Psoas muscle (tissue), 8 donors: Measurements from ENCODE around the gene BICDL1. TPM values are rescaled to one million over a fixed set of nuclear protein-coding genes. Genes with fewer than 3 reads are reported as not detected.

Source experiments
- ATAC-seq, 4 donors: fragments of 200-7000 bp; cut with Tn5 transposase; one replicate each; pipeline ENCODE4 v1.9.1; 2020; ENCODE audit warnings: moderate library complexity in 3 of 4, mild to moderate bottlenecking in 2 of 4
- DNase-seq, 2 donors: peaks; one replicate each; pipeline ENCODE4 v3.0.0-alpha.2; 2020
- H3K27ac ChIP-seq: fragments of 200-600 bp; one replicate; pipeline ENCODE4 v1.8.0; 2022
- H3K27me3 ChIP-seq, 3 donors: fragments of 200-600 bp in 1 of 3; one replicate each; pipeline versions ENCODE4 v1.6.1 to v1.8.0; 2013 to 2022; ENCODE audit warnings: low read length in 2 of 3, mild to moderate bottlenecking in 2 of 3, moderate library complexity in 1 of 3; ENCODE audit not compliant: insufficient read depth in 3 of 3
- H3K36me3 ChIP-seq, 2 donors: fragments of 200-600 bp in 1 of 2; one replicate each; pipeline versions ENCODE4 v1.6.1 to v1.8.0; 2013 to 2022; ENCODE audit warnings: low read depth in 1 of 2, mild to moderate bottlenecking in 1 of 2, moderate library complexity in 1 of 2; ENCODE audit not compliant: insufficient read depth in 1 of 2
- H3K4me1 ChIP-seq: fragments of 200-600 bp; one replicate; pipeline ENCODE4 v1.8.0; 2022
- H3K4me3 ChIP-seq: fragments of 200-600 bp; one replicate; pipeline ENCODE4 v1.8.0; 2022; ENCODE audit warnings: mild to moderate bottlenecking
- H3K9me3 ChIP-seq: fragments of 200-600 bp; one replicate; pipeline ENCODE4 v1.8.0; 2022
- WGBS, 3 donors: extraction: QIAGEN DNeasy Blood & Tissue Kit; methylation state at CpG; one replicate each; pipeline versions ENCODE4 v1.1.6 to v1.1.7; 2013; 5-methylcytosine and 5-hydroxymethylcytosine counted together
- intact Hi-C, 2 donors: fragments of 100-400 bp; cut with DNase I; formaldehyde crosslinking; loops; one replicate each; pipeline versions ENCODE4 v1.11.0 to v1.14.2; 2022
- polyA plus RNA-seq, 3 donors: library from polyadenylated mRNA; stranded (reverse); fragments of 200-250 nt; gene quantifications; one replicate each; pipeline ENCODE4 v1.2.3, GENCODE V29; 2013
- total RNA-seq, 4 donors: library from RNA; stranded (reverse); fragmentation: NEBNext Ultra II Directional in 2 of 4; extraction: Animal tissue kit (Norgen Biotek cat#: 25700) in 2 of 4; gene quantifications; one replicate each; pipeline versions ENCODE4 v1.2.1 to v1.2.4, GENCODE V29; 2021 to 2023
- TF ChIP-seq, protein P1 (sequence below): fragments of 200-600 bp; IDR thresholded peaks from one replicate; pipeline ENCODE4 v1.8.0; 2022; ENCODE audit warnings: antibody characterized with exemption
- donor health status: healthy with polysubstance abuse.
- donor health status: DM: no; HTN: no; CAD: no; lungs with moderate emphysema.
- donor health status: Bipolar disorder and iron deficiency.
- donor health status: healthy.
- donor health status: DM: yes; HTN: yes; CAD: no.
- donor health status: DM: no; HTN: no; CAD: no.
- donor health status: DM: no; HTN: no; CAD: no.
- donor health status: DM: yes; HTN: yes; CAD: no.

Gene BICDL1
- total and polyA plus RNA-seq, 7 donors = 0.05 to 0.22 (median 0.11) TPM; not detected in 1

DNA sequence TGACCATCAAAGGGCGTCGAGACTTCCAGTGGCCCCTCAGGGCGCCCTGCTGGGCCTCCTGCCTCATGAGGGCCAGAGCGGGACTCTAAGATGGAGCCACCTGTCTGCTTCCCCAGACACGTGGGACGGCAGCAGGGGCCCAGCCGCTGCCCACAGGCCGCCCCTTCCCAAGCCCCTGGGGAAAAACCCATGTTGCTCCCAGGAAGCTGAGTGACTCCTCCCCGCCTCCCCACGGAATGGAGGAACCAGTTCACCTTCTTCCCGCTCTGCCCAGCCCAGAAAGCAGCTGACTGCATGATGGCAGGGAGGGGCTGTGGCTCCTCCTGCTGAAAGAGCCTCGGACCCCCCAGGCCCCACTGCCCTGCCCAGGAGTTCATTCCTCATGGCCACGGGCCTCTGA, 112.6 kb downstream of the BICDL1 start:
- Histone ChIP-seq H3K27ac (peak overlapping the region; percentile 94), H3K36me3 (peaks cover 3 to 53% of the 10 kb centered on the region in 2 donors), H3K27me3 (no peaks in the 10 kb centered on the region), H3K4me1 (peaks cover 28% of the 10 kb centered on the region), H3K9me3 (no peaks in the 10 kb centered on the region), H3K4me3 (peak overlapping the region; percentile 34)
- WGBS, 3 donors = 68 to 82% (median 78%) methylated on average over 13 of the region's 13 CpGs
- intact Hi-C loops = no loop called here
- TF ChIP-seq, protein P1, sequence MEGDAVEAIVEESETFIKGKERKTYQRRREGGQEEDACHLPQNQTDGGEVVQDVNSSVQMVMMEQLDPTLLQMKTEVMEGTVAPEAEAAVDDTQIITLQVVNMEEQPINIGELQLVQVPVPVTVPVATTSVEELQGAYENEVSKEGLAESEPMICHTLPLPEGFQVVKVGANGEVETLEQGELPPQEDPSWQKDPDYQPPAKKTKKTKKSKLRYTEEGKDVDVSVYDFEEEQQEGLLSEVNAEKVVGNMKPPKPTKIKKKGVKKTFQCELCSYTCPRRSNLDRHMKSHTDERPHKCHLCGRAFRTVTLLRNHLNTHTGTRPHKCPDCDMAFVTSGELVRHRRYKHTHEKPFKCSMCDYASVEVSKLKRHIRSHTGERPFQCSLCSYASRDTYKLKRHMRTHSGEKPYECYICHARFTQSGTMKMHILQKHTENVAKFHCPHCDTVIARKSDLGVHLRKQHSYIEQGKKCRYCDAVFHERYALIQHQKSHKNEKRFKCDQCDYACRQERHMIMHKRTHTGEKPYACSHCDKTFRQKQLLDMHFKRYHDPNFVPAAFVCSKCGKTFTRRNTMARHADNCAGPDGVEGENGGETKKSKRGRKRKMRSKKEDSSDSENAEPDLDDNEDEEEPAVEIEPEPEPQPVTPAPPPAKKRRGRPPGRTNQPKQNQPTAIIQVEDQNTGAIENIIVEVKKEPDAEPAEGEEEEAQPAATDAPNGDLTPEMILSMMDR = no peak
- ATAC-seq = no peak
- peak in 1 of 2 donors; percentile 46 for DNase-seq

- peak overlapping the region; percentile 94 for H3K27ac ChIP-seq
- H3K4me1 ChIP-seq = peaks cover 28% of the 10 kb centered on the region
- WGBS, 3 donors = 74 to 78% (median 75%) methylated on average over 29 to 30 of the region's 30 CpGs
- peaks cover 3 to 49% of the 10 kb centered on the region in 2 donors for H3K36me3 ChIP-seq
- H3K9me3 ChIP-seq = no peaks in the 10 kb centered on the region
- no peaks in the 10 kb centered on the region for H3K27me3 ChIP-seq
- no peak overlapping the region for H3K4me3 ChIP-seq
- ATAC-seq = no peak
- DNase-seq = peak in 1 of 2 donors; percentile 54
- TF ChIP-seq, protein P1 = no peak
- intact Hi-C loops = no loop called here
Measured at GRCh38 chr12:120102189-120103043, 113.4 kb downstream of the BICDL1 start.

DNA sequence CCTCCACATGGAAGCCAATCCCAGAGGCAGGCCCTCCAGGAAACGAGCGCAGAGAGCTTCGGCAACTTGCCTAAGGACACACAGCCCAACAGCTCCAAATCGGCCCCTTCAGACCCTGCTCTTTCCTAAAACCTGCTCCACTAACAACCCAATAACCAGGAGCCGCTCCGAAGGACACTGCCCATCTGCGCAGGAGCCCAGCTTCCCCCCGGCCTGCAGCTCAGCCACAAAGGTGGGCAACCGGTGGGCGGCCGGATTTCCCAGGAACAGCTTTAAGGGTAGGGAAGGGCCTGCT, 114.0 kb downstream of the BICDL1 start:
- 87 to 94% (median 94%) methylated on average over 11 of the region's 11 CpGs for WGBS, 3 donors
- no peak overlapping the region for H3K4me3 ChIP-seq
- no peak overlapping the region for H3K27ac ChIP-seq
- ATAC-seq (no peak), DNase-seq (peak in 1 of 2 donors; percentile 48)
- peaks cover 28% of the 10 kb centered on the region for H3K4me1 ChIP-seq
- no peaks in the 10 kb centered on the region for H3K27me3 ChIP-seq
- intact Hi-C loops = no loop called here
- no peaks in the 10 kb centered on the region for H3K9me3 ChIP-seq
- TF ChIP-seq, protein P1 = no peak
- H3K36me3 ChIP-seq = peaks cover 3 to 47% of the 10 kb centered on the region in 2 donors

DNA sequence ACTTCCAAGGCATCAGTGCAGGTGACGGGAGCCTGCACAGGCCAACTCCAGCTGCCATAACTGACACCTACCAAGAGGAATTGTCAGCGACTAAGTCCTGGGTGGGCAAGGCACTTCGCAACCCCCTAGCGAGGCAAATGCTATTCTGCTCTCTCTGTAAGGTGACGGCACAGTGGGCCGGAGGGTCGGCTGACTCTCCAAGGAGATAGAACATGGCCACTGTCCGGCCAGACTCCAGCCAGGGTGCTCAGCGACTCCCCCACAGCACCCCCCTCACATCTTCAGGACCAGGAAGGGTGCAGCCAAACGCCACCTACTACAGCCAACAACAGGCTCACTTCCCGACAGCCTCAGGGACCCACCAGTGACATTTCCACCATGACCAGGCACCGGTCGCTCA, 114.3 kb downstream of the BICDL1 start:
- WGBS, 3 donors = 93 to 97% (median 97%) methylated on average over 13 of the region's 13 CpGs
- intact Hi-C loops = no loop called here
- ATAC-seq (no peak), DNase-seq (no peak)
- H3K27ac ChIP-seq = no peak overlapping the region
- no peaks in the 10 kb centered on the region for H3K27me3 ChIP-seq
- peaks cover 28% of the 10 kb centered on the region for H3K4me1 ChIP-seq
- peaks cover under 1 to 47% of the 10 kb centered on the region in 2 donors for H3K36me3 ChIP-seq
- no peak overlapping the region for H3K4me3 ChIP-seq
- TF ChIP-seq, protein P1 = no peak
- H3K9me3 ChIP-seq = no peaks in the 10 kb centered on the region
